GM21381 (cell line): ENCODE results near the gene IL1RAP.

Source experiments
- ATAC-seq: cut with Tn5 transposase; IDR thresholded peaks from one replicate; pipeline ENCODE4 v1.9.1; 2021; ENCODE audit warnings: mild to moderate bottlenecking, moderate library complexity; ENCODE audit not compliant: unreplicated experiment

IL1RAP gene

GRCh38 chr3:190701096-190701532, 187.2 kb downstream of the IL1RAP start:
- no peak for ATAC-seq

- no peak for ATAC-seq
Observed at GRCh38 chr3:190706582-190706981, 192.7 kb downstream of the IL1RAP start.
